ENCODE measurements around the gene IGFL1.

GRCh38 chr19:46195104-46195503 lies 34.4 kb upstream of the IGFL1 start:
- TF ChIP-seq CTCF (conservative IDR thresholded peaks at IDR 0.05; ENCODE audit: low read length) (no peak), EZH2phosphoT487 (IDR thresholded peaks at IDR 0.05; ENCODE audit: borderline replicate concordance) (no peak)
